Peyer's patch (tissue), 4 donors: ENCODE data around the gene EYS. TPM values are rescaled to one million over a fixed set of nuclear protein-coding genes. Genes with fewer than 3 reads are reported as not detected.

Source experiments
- DNase-seq, 3 donors: peaks; one replicate each; pipeline ENCODE4 v3.0.0-alpha.2; 2017 to 2019
- H3K27ac ChIP-seq, 4 donors: fragments of 200-600 bp; sonication (generic); one replicate each; pipeline ENCODE4 v1.5.1; 2016 to 2019
- H3K27me3 ChIP-seq, 2 donors: fragments of 200-600 bp; sonication (generic); one replicate each; pipeline ENCODE4 v1.5.1; 2019
- H3K36me3 ChIP-seq, 3 donors: fragments of 200-600 bp; sonication (generic); one replicate each; pipeline ENCODE4 v1.5.1; 2016 to 2019
- H3K4me1 ChIP-seq, 4 donors: fragments of 200-600 bp; sonication (generic); one replicate each; pipeline ENCODE4 v1.5.1; 2016 to 2019
- H3K4me3 ChIP-seq, 4 donors: fragments of 200-600 bp; sonication (generic); 1 replicate in 3 of 4; 2 replicates in 1 of 4; pipeline ENCODE4 v1.5.1; 2016 to 2019; ENCODE audit warnings: mild to moderate bottlenecking in 1 of 4
- H3K9me3 ChIP-seq, 4 donors: fragments of 200-600 bp; sonication (generic); one replicate each; pipeline ENCODE4 v1.5.1; 2016 to 2019; ENCODE audit warnings: mild to moderate bottlenecking in 1 of 4
- CTCF ChIP-seq, 6 experiments: fragments of 450-650 bp in 4 of 6; fragments of 200-600 bp in 2 of 6; sonication (generic) in 1 of 6; IDR thresholded peaks; one replicate each; pipeline ENCODE4 v1.5.1; 2017 to 2019; ENCODE audit warnings: antibody characterized with exemption in 6 of 6, mild to moderate bottlenecking in 3 of 6, moderate library complexity in 1 of 6
- POLR2A ChIP-seq, 2 donors: fragments of 450-650 bp; IDR thresholded peaks; one replicate each; pipeline ENCODE4 v1.5.1; 2017; ENCODE audit warnings: antibody characterized with exemption in 2 of 2, mild to moderate bottlenecking in 2 of 2, moderate library complexity in 2 of 2
- total RNA-seq, 4 donors: library from RNA; depleted of rRNA; stranded (reverse); fragments of >200 nt; gene quantifications; one replicate each; pipeline ENCODE4 v1.1.0, GENCODE V29; 2016

EYS gene
- total RNA-seq, 4 donors from 2014 or later = 0.13 to 1.5 (median 0.35) TPM; not detected in 1

GRCh38 chr6:64644024-64644423 lies 1063.0 kb downstream of the EYS start:
- no peak for TF ChIP-seq CTCF (IDR thresholded peaks at IDR 0.05)
- TF ChIP-seq POLR2A (IDR thresholded peaks at IDR 0.05) = no peak
- Histone ChIP-seq H3K27ac (no peak overlapping the region), H3K36me3 (no peaks in the 10 kb centered on the region), H3K9me3 (no peaks in the 10 kb centered on the region), H3K4me3 (no peak overlapping the region), H3K4me1 (no peaks in the 10 kb centered on the region), H3K27me3 (no peaks in the 10 kb centered on the region)
- no peak for DNase-seq

GRCh38 chr6:64630901-64631300 lies 1076.1 kb downstream of the EYS start:
- Histone ChIP-seq H3K4me3 (no peak overlapping the region), H3K9me3 (no peaks in the 10 kb centered on the region), H3K27ac (no peak overlapping the region), H3K36me3 (no peaks in the 10 kb centered on the region), H3K4me1 (no peaks in the 10 kb centered on the region), H3K27me3 (no peaks in the 10 kb centered on the region)
- TF ChIP-seq POLR2A (IDR thresholded peaks at IDR 0.05) = no peak
- TF ChIP-seq CTCF (IDR thresholded peaks at IDR 0.05) = no peak
- no peak for DNase-seq

GRCh38 chr6:64622944-64623343 lies 1084.1 kb downstream of the EYS start:
- no peak overlapping the region for H3K4me3 ChIP-seq
- no peak overlapping the region for H3K27ac ChIP-seq
- no peak for DNase-seq
- no peaks in the 10 kb centered on the region for H3K9me3 ChIP-seq
- H3K36me3 ChIP-seq = no peaks in the 10 kb centered on the region
- no peaks in the 10 kb centered on the region for H3K4me1 ChIP-seq
- no peaks in the 10 kb centered on the region for H3K27me3 ChIP-seq
- TF ChIP-seq POLR2A (IDR thresholded peaks at IDR 0.05) = no peak
- TF ChIP-seq CTCF (IDR thresholded peaks at IDR 0.05) = no peak

GRCh38 chr6:64602993-64603392 lies 1104.0 kb downstream of the EYS start:
- Histone ChIP-seq H3K36me3 (no peaks in the 10 kb centered on the region), H3K4me1 (no peaks in the 10 kb centered on the region), H3K4me3 (no peak overlapping the region), H3K27me3 (no peaks in the 10 kb centered on the region), H3K9me3 (no peaks in the 10 kb centered on the region), H3K27ac (no peak overlapping the region)
- TF ChIP-seq POLR2A (IDR thresholded peaks at IDR 0.05) = no peak
- no peak for TF ChIP-seq CTCF (IDR thresholded peaks at IDR 0.05)
- DNase-seq = no peak

- TF ChIP-seq POLR2A (IDR thresholded peaks at IDR 0.05) (no peak), CTCF (IDR thresholded peaks at IDR 0.05) (no peak)
- Histone ChIP-seq H3K27ac (no peak overlapping the region), H3K27me3 (no peaks in the 10 kb centered on the region), H3K4me3 (no peak overlapping the region), H3K36me3 (no peaks in the 10 kb centered on the region), H3K9me3 (no peaks in the 10 kb centered on the region), H3K4me1 (no peaks in the 10 kb centered on the region)
- DNase-seq = no peak
These were observed 1115.4 kb downstream of the EYS start for GRCh38 chr6:64591676-64592036.

- Histone ChIP-seq H3K27me3 (no peaks in the 10 kb centered on the region), H3K36me3 (no peaks in the 10 kb centered on the region), H3K27ac (no peak overlapping the region), H3K9me3 (no peaks in the 10 kb centered on the region), H3K4me3 (no peak overlapping the region), H3K4me1 (no peaks in the 10 kb centered on the region)
- TF ChIP-seq POLR2A (IDR thresholded peaks at IDR 0.05) = no peak
- no peak for TF ChIP-seq CTCF (IDR thresholded peaks at IDR 0.05)
- DNase-seq = no peak
These were observed 1115.9 kb downstream of the EYS start for GRCh38 chr6:64590965-64591675.
